Hematopoietic multipotent progenitor cell treated with erythropoietin and hydrocortisone succinate and interleukin-3 and kit ligand, for 8 days (in vitro differentiated cells): ENCODE results near the gene ECT2.
"Not testable (repeated sequence)": the region's sequence is repeated elsewhere in the genome, so short reads cannot be mapped to it uniquely, and the experiment has no call there.

ENCODE experiments used
- DNase-seq: peaks from one replicate; pipeline ENCODE4 v3.0.0-alpha.2; 2015

ECT2 gene

DNA sequence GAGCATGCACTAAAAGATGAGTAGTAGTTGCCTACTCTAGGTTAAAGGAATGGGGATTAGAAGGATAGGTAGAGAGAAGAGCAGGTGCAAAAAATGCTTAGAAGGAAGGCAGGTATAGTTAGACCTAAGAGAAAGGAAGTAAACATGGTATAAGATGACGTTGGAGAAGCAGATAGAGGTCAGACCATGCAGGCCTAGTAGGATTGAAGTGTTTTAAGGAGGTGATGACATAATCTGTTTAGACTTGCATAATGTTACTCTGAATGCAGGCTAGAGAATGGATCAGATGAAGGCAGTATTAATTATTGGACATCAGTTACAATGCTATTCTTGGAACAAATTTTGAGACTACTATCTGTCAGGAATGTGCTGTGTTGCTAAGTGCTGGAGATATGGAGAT lies 11.1 kb upstream of the ECT2 start:
- DNase-seq, result no peak

DNA sequence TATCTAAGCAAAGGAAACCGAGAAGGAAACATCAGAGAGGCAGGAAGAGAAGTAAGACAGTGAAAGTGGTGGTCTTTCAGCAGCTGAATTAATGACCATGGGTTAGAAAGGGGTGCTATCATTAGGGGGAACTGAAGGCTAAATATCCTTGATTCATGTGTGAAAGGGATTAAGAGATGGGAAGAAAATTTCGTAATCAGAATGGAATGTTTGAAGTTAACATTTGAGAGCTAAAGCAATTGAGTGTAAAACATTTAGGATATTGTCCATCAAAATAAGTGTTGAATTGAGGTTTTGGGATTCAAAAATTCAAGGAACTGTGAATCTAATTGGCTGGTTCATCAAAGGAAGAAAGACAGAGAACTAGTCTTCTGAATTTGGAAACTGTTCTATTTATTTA lies 4.1 kb upstream of the ECT2 start:
- no peak for DNase-seq

DNA sequence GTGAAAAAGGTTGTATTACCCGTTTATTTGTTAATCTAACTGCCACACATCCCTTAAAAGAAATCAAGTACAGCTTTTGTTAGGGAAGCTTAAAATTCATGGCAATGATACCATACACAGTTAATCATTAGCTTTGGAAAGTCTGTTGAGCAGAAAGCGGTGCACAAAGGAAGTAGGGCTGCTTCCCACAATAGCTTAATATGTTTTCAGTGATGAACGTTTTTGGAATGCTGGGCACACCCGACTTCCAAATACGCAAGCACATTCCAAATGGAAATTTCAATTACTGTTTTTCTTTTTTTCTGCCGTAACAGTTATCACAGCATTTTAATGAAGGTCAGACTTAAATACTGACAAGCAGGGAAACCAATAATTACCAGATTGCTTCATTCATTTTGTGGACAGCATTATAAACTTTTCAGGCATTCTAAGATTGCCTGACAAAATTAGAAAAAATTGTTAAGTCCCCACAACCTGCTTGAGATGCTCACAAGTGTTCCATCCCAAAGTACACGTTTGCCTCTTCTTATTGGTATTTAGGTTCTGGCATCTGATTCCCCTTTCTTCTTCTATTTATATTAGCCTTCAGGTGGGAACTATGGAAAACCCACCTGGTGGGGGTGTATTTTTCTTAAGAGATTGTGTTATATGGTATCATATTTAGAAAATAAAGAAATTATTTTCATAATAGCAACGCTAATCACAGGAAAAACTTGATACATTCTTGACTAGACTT lies 1.1 kb upstream of the ECT2 start:
- DNase-seq, result no peak

DNA sequence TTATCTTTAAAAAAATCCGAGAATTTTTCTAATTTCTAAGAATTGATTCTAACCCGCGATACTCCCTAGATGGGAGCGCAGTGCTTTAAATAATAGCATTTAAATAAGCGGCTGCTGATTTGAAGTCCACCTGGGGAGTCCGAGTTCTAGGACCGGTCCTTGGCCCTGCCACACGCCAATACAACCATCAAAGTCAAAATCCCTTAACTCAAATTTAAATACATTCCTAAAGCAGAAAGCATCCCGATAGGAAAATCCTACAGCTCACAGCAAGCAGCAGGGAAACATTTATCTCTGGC lies 508 bp upstream of the ECT2 start:
- no peak for DNase-seq

DNA sequence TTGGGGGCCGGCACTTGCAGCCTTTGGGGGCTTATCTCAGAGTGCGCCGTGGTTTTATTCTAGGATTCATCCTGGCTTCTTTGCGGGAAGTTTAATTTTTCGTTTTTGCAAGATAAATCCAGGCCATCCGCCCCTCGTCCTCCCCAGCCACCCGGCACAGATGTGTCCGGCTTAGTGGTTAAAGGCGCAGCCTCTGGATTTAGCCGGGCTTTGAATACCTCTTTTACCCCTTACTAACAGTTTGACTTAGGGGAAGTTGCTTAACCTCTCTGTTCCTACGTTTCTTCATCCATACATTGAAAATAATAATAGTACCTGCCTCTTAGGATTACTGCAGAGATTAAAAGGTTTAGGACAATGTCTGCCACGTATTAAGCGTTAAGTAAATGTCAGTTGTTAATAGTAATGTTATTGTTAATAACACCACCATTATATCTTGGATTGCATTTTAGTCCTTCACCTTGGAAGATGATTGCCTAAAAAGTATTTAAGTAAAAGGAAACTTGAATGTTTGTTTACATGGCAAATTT lies 714 bp downstream of the ECT2 start:
- DNase-seq, result peak; percentile 45

DNA sequence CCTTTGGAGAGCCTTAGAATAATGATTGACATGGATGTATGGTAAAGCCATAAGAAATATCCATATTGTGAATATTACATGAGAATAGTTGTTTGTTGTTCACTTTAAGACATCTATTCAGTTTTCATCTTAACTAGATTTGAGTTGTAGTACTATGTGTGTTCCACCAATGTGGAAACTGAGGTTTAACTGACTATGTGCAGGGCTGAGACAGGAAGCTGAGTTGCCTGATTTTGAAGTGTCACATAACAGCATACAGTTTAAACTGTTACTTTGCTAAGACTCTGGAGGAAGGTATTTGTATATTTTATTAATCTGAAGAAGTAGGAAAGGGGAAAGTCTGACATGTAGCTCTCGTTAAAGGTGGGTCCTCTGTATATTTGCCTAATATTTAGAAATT lies 2.1 kb downstream of the ECT2 start:
- no peak for DNase-seq

DNA sequence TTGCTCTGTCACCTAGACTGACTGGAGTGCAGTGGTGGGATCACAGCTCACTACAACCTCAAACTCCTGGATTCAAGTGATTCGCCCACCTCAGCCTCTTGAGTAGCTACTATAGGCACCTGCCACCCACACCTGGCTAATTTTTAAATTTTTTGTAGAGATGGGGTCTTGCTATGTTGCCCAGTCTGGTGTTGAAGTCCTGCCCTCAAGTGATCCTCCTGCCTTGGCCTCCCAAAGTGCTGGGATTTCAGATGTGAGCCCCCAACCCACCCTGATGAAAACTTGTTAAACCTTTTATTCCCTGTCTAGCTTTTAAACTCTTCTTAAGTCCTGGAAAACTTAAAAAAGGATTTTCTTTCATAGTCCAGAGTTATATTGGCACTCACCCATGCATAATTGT lies 2.6 kb downstream of the ECT2 start:
- no peak for DNase-seq

DNA sequence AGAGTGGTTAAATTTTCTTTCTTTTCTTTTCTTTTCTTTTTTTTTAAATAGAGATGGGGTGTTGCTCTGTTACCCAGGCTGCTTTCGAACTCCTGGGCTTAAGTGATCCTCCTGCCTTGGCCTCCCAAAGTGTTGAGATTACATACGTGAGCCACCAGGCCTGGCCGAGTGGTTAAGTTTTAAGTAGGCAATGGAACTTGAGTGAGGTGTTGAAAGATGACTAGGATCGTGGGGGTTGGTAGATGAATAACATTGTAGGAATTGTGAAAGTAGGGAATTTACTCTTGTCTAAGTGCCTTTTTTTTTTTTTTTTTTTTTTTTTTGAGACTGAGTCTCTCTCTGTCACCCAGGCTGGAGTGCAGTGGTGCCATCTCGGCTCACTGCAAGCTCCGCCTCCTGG lies 9.9 kb downstream of the ECT2 start:
- not testable (repeated sequence) for DNase-seq

DNA sequence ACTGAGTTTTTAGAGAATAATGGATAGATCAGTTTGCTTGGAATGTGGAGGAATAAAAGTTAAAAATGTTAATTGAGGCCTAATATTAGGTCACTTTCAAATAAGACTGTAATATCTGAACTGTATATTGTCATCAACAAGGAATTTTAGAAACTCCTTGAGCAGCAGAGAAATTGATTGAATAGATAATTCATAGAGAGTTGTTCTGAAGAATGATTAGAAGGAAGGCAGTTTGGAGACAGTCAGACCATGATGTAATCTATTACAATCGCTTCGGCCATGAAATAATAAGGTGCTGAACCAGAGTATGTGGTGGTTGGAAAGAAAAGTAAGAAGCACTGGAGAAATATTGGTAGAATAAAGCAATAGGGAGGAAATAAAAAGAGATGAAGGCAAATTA lies 15.7 kb downstream of the ECT2 start:
- DNase-seq, result no peak

DNA sequence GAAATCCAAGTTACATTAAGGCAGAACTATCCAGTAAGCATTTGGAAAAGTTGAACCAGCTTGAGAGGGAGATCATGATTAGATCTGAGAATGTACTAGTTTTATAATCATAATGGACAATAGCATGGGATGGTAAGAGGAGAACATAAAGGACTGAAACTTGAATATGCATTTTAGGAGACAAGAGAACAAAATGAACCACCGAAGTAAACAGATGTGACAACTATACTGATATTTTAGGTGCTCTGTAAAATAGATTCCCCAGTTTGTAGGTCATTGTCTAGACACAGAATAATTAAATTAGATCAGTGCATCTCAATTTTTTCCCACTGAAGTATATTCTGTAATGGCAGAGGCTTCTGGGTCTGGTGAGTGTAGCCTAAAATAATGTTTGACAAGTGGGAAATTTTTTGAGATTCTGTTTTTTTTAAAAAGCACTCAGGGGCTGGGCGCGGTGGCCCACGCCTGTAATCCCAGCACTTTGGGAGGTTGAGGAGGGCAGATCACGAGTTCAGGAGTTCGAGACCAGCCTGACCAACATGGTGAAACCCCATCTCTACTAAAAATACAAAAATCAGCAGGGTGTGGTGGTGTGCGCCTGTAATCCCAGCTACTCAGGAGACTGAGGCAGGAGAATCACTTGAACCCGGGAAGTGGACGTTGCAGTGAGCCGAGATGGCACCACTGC lies 16.3 kb downstream of the ECT2 start:
- no peak for DNase-seq

DNA sequence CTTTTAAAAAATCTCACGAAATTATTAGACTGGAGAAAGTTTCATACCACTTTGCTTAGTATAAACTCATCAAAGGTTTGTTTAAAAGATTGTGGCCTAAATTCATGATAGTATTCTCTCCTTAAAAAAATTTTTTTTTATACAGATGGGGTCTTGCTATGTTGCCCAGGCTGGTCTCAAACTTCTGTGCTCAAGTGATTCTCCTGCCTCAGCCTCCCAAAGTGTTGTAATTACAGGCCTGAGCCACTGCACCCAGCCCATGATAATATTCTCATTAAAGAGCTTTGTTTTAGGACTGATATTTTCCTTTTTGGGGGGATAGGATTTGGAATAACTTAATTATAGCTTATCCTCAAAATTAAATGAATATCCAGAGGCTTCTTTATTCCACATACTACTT lies 19.9 kb downstream of the ECT2 start:
- DNase-seq, result no peak

DNA sequence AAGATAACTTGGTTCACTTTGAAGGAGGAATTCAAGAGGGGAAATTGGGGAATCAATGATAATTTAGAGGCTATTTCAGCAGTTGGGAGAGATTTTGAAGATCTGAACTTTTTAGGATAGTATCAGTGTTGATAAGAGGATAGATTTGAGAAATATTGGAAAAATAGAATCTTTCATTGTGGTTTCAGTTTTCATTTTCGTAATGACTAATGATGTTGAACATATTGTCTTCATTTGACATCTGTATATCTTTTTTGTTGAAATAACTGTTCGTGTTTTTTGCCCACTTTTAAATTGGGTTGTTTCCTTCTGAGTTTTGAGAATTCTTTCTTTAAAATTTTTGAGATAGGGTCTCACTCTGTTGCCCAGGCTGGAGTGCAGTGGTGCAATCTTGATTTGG lies 21.1 kb downstream of the ECT2 start:
- no peak for DNase-seq

DNA sequence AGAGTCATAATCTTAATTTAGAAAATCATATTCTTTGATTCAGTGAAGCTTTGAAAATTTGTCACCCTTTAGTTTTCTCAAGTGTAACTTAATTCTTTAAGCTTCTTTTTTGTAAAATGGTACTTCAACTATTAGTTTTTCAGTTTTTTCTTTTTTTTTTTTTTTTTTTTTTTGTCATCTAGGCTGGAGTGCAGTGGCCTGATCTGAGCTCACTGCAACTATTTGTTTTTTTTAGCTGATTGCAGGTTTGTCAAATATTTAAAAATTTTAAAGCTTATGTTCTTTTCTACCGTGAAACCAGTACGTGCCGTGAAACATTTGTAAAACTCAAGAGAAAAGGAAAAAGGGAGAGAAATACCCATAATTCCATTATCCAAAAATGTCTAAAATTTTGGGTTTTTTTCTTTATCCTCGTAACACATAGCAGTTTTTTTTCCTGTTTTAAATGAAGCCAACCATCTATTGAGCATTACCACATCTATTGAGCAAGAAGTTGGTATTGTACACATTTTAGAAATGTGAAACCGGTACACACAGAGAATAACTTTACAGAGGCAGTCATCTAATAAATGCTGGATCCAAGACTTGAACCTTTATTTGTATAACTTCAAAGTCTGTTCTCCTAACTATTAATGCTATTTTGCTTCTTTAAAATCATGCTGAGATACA lies 25.7 kb downstream of the ECT2 start:
- DNase-seq, result no peak

DNA sequence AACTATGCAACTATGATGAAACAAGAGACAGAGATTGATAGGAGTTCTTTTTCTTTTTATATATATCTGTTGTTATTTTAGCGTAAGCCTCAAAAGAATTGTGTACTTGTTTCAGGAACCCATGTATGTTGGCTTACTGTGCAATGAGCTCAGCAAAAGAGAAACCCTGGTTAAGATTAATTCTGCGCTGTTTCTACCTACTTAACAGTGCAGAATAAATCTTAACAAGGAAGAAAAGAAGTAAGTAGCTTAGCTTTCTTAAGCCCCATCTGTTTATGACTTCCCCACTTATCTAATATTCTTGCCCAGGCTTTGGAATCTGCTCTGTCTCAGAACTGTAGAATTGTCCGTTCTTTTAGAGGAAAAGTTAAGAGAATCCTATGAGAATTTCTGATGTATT lies 27.4 kb downstream of the ECT2 start:
- no peak for DNase-seq

DNA sequence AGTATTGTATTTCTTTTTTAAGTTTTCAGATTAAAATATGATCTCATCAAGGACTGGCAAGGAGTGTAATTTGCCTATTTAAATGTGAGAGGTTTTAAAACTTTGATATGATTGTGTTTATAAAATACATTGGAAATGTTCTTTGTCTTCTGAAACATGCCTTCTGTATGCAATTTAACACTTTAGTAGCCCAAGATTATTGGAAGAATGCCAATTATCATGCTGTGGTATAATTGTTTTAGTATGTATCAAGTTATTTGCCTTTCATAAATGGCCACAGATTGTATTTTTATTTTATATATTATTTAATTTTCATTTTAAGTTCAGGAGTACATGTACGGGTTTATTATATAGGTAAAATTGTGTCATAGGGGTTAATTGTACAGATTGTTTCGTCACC lies 31.7 kb downstream of the ECT2 start:
- DNase-seq, result no peak

DNA sequence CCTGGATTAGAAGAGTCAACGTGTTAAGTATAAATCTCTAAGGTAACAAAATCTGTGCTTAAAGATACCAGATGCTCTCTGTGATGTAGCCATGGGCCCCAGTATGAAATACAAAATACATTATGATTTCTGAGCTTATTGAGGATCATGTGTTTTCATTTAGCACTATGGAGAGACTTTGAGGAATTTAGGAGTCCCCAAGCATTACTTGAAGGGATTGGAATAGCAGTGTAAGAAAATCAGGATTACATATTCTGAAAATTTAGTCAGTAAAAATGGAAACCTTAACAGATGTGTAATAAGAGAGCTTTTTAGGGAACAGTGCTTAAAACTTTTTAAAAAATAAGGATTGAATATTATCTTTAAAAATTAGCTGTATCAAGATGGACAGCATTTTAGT lies 35.5 kb downstream of the ECT2 start:
- DNase-seq, result no peak

DNA sequence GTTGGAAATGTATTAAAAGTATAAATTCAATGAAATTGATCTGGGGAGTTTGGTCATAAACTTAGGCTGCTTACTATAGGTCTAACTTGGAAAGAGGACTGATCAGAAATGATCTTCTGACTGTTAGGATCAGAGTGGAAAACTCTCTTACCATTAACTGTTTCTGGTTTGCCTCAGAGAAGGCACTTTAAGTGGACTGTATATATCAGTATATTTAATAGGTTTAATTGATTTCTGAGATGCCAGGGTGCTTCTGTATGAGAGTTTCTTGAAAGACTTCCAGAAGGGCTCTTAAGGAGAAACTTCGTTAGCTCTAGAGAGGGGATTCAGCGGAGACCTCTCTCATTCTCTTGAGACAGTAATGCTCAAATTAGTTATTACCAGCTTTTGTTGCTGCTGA lies 36.5 kb downstream of the ECT2 start:
- no peak for DNase-seq

DNA sequence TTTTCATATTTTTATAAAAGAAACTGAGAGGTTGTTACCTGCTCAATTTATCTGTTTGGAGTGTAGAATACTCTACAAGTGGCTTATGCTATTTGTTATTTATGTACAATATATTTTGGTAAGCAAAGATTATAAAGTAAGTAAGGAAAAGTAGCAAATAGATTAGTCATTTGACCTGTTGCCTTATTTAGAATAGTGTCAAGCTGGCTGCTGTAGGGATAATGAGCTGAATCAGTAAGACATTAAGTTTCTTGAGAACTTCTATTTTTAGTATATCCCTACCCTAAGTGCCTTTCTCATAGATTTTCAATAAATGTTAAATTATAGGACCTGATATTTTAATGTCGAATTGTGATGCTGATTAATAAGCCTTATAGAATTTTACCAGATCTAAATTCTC lies 37.2 kb downstream of the ECT2 start:
- no peak for DNase-seq

DNA sequence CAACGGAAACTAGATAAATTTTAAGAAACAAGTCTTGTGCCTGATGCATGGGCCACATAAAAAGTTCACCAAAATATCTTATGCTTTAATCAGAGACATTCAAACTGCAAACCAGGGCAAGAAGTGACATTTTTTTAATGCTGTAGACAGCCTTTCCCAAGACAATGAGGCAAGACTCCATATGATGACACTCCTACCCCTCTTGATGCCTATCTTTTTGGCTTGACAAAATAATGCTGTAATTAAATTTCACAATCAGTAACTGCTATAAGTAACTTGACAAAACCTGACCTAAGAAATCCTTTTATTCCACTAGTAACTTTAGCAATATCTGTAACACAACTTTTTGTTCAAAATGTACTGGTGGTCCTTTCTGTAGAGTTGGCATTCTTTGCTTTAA lies 48.7 kb downstream of the ECT2 start:
- DNase-seq, result no peak

DNA sequence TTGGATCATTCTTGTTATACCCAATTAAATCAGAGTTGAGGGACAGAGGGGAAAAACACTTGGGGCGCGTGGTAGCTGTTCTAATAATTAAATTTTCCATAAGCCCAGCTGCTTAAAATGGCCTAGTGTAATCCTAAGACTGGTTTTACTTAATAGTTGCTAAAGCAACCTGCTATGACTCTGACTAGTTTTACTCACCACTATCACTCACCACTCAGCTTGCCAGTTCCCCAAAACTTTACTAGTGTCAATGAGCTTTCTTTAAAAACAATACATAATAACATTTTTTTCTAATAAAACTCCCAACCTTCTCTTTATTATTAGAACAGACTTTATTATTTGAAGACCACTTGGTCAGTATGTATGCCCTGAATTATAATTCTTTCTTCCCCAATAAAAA lies 49.6 kb downstream of the ECT2 start:
- no peak for DNase-seq

DNA sequence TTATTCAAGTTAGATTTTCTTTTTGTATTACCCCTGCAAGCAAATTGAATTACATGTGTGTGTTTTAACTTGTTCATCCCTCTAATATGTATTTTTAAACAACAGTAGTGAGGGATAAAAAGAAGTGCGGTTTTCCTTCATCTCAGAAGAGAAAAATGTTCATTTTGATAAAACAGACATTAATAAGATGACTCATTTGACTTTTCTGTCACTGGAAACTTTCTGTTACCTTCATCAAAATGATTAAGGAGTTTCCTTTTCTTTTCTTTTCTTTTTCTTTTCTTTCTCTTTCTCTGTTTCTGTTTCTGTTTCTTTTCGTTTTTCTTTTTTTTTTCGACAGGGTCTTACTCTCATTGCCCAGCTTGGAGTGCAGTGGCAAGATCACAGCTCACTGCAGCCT lies 53.0 kb downstream of the ECT2 start:
- no peak for DNase-seq

DNA sequence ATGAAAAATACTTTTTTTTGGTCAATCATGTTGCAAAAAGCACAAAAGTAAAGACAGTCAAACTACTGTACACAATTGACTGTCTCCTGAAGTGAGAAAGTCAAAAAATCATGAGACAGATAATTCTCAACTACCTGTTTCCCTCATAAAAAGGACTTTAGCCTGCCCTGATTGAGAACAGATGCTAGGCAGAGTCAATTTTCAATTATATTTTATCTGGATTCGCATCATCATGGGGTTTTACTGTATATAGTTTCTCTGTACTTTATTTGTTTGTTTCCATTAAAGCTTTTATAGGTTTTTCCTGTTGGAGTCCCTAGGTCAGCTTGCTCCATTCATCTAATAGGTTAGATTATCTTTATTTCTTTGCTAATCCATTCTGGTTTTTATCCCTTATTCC lies 53.8 kb downstream of the ECT2 start:
- no peak for DNase-seq

DNA sequence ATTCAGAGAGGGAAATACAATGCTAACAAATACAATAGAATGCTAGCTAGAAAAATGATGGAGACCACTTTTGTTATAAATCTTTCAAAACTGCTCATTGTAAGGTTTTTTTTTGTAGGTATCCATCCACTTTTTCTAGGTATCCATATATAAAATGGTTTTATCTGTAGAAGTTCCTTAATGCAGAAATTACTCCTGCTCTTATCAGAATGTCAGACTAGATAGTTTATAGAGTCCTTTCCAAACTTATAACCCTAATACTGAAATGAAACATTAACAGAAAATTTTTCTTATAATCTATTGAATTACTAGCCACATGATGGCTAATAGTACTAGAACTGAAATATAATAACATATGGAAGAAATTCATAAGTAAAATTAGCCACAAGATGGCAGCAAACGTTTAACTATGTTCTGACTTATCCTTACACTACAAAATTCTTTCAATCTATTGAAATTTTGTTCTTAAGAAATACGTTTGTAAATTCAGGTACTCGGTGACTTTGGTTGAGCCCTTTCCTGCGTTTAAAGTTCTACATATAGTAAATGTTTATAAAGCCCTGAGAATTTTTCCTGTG lies 58.5 kb downstream of the ECT2 start:
- DNase-seq, result peak; percentile 59

DNA sequence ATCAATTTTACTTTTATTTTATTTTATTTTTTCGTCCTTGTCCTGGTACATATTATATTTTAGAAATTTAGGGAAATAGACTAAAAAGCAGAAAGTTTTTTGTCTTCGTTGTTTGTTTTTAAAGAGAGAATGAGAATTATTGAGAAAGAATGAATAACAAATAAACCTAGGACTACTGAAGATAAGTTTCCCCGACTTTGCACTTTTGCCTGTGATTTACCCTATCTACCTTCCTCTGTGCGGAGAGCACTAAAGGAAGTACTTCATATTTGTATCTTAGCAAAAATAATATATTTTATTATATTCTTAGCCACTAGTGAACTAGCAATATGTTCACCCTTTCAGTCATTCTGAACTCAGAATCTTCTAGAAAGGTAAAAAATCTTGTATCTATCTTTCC lies 60.6 kb downstream of the ECT2 start:
- DNase-seq, result no peak
